Small intestine (tissue), 7 donors: Measurements from ENCODE around the gene LIPH. TPM values are rescaled to one million over a fixed set of nuclear protein-coding genes. Genes with fewer than 3 reads are reported as not detected.
"Not testable (repeated sequence)": the region's sequence is repeated elsewhere in the genome, so short reads cannot be mapped to it uniquely, and the experiment has no call there.

ENCODE experiments used
- DNase-seq, 2 donors: peaks; one replicate each; pipeline versions ENCODE4 v3.0.0 to v3.0.0-alpha.2; 2013
- FAIRE-seq: peaks from 2 replicates; lab custom pipeline; 2012; peaks lifted over from hg19 to GRCh38; lab: Jason Lieb, UNC
- H3K27ac ChIP-seq, 3 donors: one replicate each; pipeline ENCODE4 v1.5.1; 2013; ENCODE audit warnings: low read length in 2 of 3, mild to moderate bottlenecking in 2 of 3, control low read depth in 1 of 3, inconsistent platforms in 1 of 3, low read depth in 1 of 3, moderate library complexity in 1 of 3
- H3K27me3 ChIP-seq, 3 donors: one replicate each; pipeline ENCODE4 v1.6.1; 2013; ENCODE audit warnings: low read length in 3 of 3, inconsistent platforms in 1 of 3; ENCODE audit not compliant: control insufficient read depth in 3 of 3, insufficient read depth in 3 of 3
- H3K36me3 ChIP-seq, 3 donors: one replicate each; pipeline ENCODE4 v1.6.1; 2013; ENCODE audit warnings: low read length in 3 of 3, inconsistent platforms in 1 of 3, low read depth in 1 of 3, mild to moderate bottlenecking in 1 of 3, moderate library complexity in 1 of 3; ENCODE audit not compliant: control insufficient read depth in 3 of 3, insufficient read depth in 2 of 3
- H3K4me1 ChIP-seq, 3 donors: one replicate each; pipeline ENCODE4 v1.6.1; 2013; ENCODE audit warnings: low read length in 2 of 3, inconsistent platforms in 1 of 3, low read depth in 1 of 3, mild to moderate bottlenecking in 1 of 3, moderate library complexity in 1 of 3; ENCODE audit not compliant: control insufficient read depth in 3 of 3, insufficient read depth in 2 of 3
- H3K4me3 ChIP-seq, 3 donors: one replicate each; pipeline ENCODE4 v1.5.1; 2013; ENCODE audit warnings: low read length in 3 of 3, control low read depth in 1 of 3, inconsistent platforms in 1 of 3, low read depth in 1 of 3, mild to moderate bottlenecking in 1 of 3, moderate library complexity in 1 of 3
- H3K9me3 ChIP-seq, 2 donors: one replicate each; pipeline ENCODE4 v1.6.1; 2013; ENCODE audit warnings: low read depth in 1 of 2, low read length in 1 of 2; ENCODE audit not compliant: control insufficient read depth in 2 of 2, insufficient read depth in 1 of 2
- WGBS, 3 donors: extraction: QIAGEN DNeasy Blood & Tissue Kit; methylation state at CpG; one replicate each; pipeline ENCODE4 v1.1.7; 2013; 5-methylcytosine and 5-hydroxymethylcytosine counted together
- polyA plus RNA-seq, 4 donors: library from polyadenylated mRNA; stranded (reverse) in 3 of 4; unstranded in 1 of 4; fragments of 200-250 nt in 3 of 4; fragments of 120-200 nt in 1 of 4; gene quantifications; one replicate each; pipeline versions ENCODE4 v1.2.1 to v1.2.3, GENCODE V29; 2013
- donor health status: healthy with polysubstance abuse.
- donor health status: control.
- donor health status: control.
- donor health status: Bipolar disorder and iron deficiency.
- donor health status: healthy.

The LIPH gene
- polyA plus RNA-seq, 4 donors: 5.0 to 10.4 (median 8.4) TPM

GRCh38 chr3:185583925-185584324 is 31.5 kb upstream of the LIPH start:
- Histone ChIP-seq H3K4me3 (no peak overlapping the region), H3K36me3 (no peaks in the 10 kb centered on the region), H3K4me1 (peaks cover 2 to 25% (median 4%) of the 10 kb centered on the region in 3 donors), H3K27me3 (no peaks in the 10 kb centered on the region), H3K9me3 (no peaks in the 10 kb centered on the region), H3K27ac (peak overlapping the region in 1 of 3 donors; percentile 44)
- peak; percentile 80 to 88 for DNase-seq
- no peak for FAIRE-seq
- 30 to 52% (median 35%) methylated on average over 6 of the region's 6 CpGs for WGBS, 3 donors

DNA sequence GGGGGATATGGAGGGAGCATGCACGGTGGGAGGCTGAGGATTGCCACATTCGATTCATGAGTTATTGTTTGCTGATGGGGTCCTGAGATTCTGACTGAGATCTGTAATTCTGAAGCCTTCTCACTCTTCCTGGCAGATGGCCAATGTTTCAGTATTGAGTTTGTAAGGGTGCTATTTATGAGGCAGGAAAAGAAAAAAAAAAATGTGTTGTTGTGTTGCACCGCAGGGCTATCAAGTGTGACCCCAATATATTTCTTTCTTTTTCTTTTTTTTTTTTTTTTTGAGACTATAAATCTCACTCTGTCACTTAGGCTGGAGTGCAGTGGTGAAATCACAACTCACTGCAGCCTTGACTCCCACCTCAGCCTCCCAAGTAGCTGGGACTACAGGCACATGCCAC is 30.5 kb upstream of the LIPH start:
- peak in 1 of 2 donors; percentile 34 for DNase-seq

DNA sequence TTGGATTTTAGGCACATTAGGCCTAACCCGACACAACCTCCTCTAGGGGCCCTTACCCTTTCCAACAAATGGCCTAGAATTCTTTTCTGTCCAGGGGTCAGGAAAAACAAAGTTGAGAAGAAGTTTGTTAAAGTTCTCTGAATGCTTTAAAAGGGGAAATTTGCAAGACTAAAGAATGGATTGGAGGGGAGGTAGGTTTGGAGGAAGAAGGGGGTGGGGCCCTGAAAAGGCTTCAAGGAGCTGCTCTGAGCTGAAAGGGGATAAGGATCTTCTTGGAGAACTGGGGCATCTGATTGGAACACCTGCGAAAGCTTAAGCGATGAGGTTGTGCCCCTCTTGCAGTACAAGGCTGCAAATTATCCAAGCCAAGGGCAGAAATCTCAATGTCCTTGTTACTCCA is 29.8 kb upstream of the LIPH start:
- DNase-seq (no peak), FAIRE-seq (no peak)
- H3K4me3 ChIP-seq: no peak overlapping the region
- H3K27me3 ChIP-seq: no peaks in the 10 kb centered on the region
- no peaks in the 10 kb centered on the region for H3K9me3 ChIP-seq
- peaks cover 0 to 20% (median 0%) of the 10 kb centered on the region in 3 donors for H3K4me1 ChIP-seq
- H3K36me3 ChIP-seq: no peaks in the 10 kb centered on the region
- no peak overlapping the region for H3K27ac ChIP-seq
- WGBS, 3 donors: 78 to 96% (median 88%) methylated on average over 3 of the region's 3 CpGs

More for the DNA sequence above, 30.5 kb upstream of the LIPH start:
- WGBS, 3 donors: 19 to 63% (median 46%) methylated on average over 3 of the region's 3 CpGs
- H3K9me3 ChIP-seq: no peaks in the 10 kb centered on the region
- peaks cover 0 to 20% (median 0%) of the 10 kb centered on the region in 3 donors for H3K4me1 ChIP-seq
- H3K27me3 ChIP-seq: no peaks in the 10 kb centered on the region
- H3K36me3 ChIP-seq: no peaks in the 10 kb centered on the region
- H3K4me3 ChIP-seq: no peak overlapping the region
- H3K27ac ChIP-seq: no peak overlapping the region
- no peak for FAIRE-seq

DNA sequence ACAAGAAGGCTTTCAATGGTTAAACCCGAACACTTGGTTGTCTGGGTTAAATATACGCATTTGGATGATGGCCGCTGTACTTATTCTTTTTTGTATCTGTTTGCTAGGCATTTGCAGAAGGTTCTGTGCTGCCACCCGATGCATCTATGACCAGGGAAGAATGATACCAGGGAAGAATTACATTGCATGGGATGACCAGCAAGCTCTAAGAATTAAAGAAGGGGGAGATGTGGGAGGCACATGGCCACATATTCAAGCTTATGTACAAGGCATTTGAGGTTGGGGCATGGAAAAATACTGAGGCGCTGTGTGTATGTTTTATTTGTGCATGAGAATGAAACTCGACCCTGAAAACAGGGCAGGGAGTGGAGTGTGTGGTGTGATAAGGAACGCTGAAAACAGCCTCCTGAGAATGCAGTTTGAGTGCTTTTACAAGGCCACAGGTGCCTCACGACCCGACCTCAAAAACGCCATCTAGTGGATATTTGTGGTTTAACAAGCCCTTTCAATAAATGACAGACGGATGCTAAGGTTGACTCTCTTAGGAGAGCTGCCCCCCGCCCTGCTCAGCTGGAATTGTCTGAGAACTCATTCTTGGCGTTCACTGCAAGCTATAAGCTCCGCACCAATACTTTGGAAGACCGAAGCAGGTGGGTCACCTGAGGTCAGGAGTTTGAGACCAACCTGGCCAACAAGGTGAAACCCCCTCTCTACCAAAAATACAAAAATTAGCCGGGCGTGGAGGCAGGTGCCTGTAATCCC is 22.9 kb upstream of the LIPH start:
- not testable (repeated sequence) for FAIRE-seq, H3K36me3 ChIP-seq, H3K27me3 ChIP-seq, H3K4me3 ChIP-seq, H3K4me1 ChIP-seq
- Histone ChIP-seq H3K9me3 (peaks cover 0 to 17% of the 10 kb centered on the region in 2 donors), H3K27ac (peak overlapping the region in 2 of 3 donors; percentile 24 to 55)
- WGBS, 3 donors: 19 to 27% (median 22%) methylated on average over 17 of the region's 17 CpGs
- peak; percentile 83 to 90 for DNase-seq

DNA sequence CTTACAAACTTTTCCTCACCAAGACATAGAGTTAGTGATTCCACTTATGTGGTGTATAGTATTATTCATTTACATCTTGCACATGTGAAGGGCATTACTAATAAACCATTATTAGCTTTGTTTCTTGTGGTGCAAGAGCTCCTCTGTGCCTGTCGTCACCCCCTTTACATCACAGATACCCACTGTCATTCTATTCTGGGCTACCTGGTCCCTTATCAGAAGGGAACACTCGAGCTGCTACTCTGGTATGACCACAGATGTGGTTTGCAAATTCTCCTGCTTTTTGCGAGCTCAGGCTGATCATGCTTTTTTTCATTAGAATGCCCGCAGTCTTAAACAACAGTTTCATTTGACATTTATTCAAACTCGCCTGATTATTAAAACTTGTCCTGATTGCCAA is 19.8 kb upstream of the LIPH start:
- Histone ChIP-seq H3K27ac (no peak overlapping the region), H3K4me1 (peaks cover 0 to 7% (median 0%) of the 10 kb centered on the region in 3 donors), H3K9me3 (peaks cover 0 to 17% of the 10 kb centered on the region in 2 donors), H3K36me3 (no peaks in the 10 kb centered on the region), H3K4me3 (no peak overlapping the region), H3K27me3 (no peaks in the 10 kb centered on the region)
- FAIRE-seq (no peak), DNase-seq (no peak)
- 84 to 89% (median 88%) methylated on average over 5 of the region's 5 CpGs for WGBS, 3 donors

GRCh38 chr3:185561958-185562357 is 9.6 kb upstream of the LIPH start:
- no peak for FAIRE-seq
- Histone ChIP-seq H3K27me3 (no peaks in the 10 kb centered on the region), H3K36me3 (no peaks in the 10 kb centered on the region), H3K9me3 (no peaks in the 10 kb centered on the region), H3K4me1 (peaks cover 0 to 24% (median 0%) of the 10 kb centered on the region in 3 donors), H3K27ac (peak overlapping the region in 1 of 3 donors; percentile 52), H3K4me3 (no peak overlapping the region)
- WGBS, 3 donors: 56 to 77% (median 72%) methylated on average over 5 of the region's 5 CpGs
- peak in 1 of 2 donors; percentile 43 for DNase-seq

- Histone ChIP-seq H3K27me3 (no peaks in the 10 kb centered on the region), H3K36me3 (no peaks in the 10 kb centered on the region), H3K27ac (peak overlapping the region in 1 of 3 donors; percentile 52), H3K4me3 (no peak overlapping the region), H3K9me3 (no peaks in the 10 kb centered on the region), H3K4me1 (peaks cover 0 to 24% (median 0%) of the 10 kb centered on the region in 3 donors)
- DNase-seq: no peak
- FAIRE-seq: no peak
- WGBS, 3 donors: 72 to 84% (median 74%) methylated on average over 8 of the region's 8 CpGs
Observed at GRCh38 chr3:185561374-185561943, 9.1 kb upstream of the LIPH start.

DNA sequence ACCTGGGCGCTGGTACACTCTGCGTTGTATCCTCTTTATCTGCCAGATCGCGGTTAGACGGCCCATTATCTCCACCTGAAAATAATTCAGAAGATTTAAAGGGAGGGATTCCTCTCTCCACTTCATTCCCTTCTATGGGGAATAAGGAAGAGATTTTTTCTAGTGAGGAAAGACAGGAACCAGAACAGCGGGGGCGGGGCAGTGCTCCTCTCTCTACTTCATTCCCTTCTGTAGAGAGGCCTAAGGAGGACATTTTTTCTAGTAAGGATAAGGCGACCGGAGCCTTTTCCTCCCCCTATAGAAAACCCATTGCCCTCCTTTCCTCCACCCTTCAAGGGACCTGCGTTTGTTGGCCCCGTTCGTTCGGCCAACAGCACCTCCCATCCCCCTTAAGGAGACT is 8.3 kb upstream of the LIPH start:
- Histone ChIP-seq H3K4me3 (no peak overlapping the region), H3K27ac (no peak overlapping the region), H3K4me1 (peaks cover 0 to 30% (median 2%) of the 10 kb centered on the region in 3 donors), H3K36me3 (no peaks in the 10 kb centered on the region), H3K9me3 (no peaks in the 10 kb centered on the region), H3K27me3 (no peaks in the 10 kb centered on the region)
- DNase-seq (no peak), FAIRE-seq (no peak)
- 89 to 95% (median 95%) methylated on average over 13 of the region's 13 CpGs for WGBS, 3 donors
